H1 (cell line): ENCODE data around the gene QPCT. TPM values are rescaled to one million over a fixed set of nuclear protein-coding genes. Genes with fewer than 3 reads are reported as not detected.

Source experiments
- CTCF ChIA-PET: fragments of 300-600 bp; sonication (Branson Sonifier 250); formaldehyde crosslinking; loops from one replicate; lab custom pipeline; 2021; ENCODE audit not compliant: partially characterized antibody; lab: Charles Lee
- POLR2A ChIA-PET: fragments of 300-600 bp; sonication (Branson Sonifier 250); formaldehyde crosslinking; loops from one replicate; lab custom pipeline; 2021; ENCODE audit warnings: inconsistent platforms; ENCODE audit not compliant: partially characterized antibody; lab: Charles Lee
- DNase-seq, 2 experiments: peaks; one replicate each; pipeline versions ENCODE4 v3.0.0 to v3.0.0-alpha.2; 2010 to 2022; ENCODE audit warnings: low spot score in 2 of 2, low read depth in 1 of 2, mixed read lengths in 1 of 2
- FAIRE-seq: peaks from 2 replicates; lab custom pipeline; 2011; peaks lifted over from hg19 to GRCh38; lab: Jason Lieb, UNC
- H2AFZ ChIP-seq: 2 replicates; pipeline ENCODE4 v1.8.1; 2012; ENCODE audit warnings: low read length, inconsistent platforms
- H2AK5ac ChIP-seq: 2 replicates; pipeline ENCODE4 v1.6.1; 2013; ENCODE audit warnings: low read depth, low read length
- H2BK120ac ChIP-seq: replicated peaks from 2 replicates; pipeline ENCODE3; 2013; ENCODE audit warnings: low read depth, low read length, inconsistent platforms
- H2BK12ac ChIP-seq: 2 replicates; pipeline ENCODE4 v1.6.1; 2013; ENCODE audit warnings: low read depth, low read length
- H2BK15ac ChIP-seq: 2 replicates; pipeline ENCODE4 v1.6.1; 2013; ENCODE audit warnings: low read length
- H2BK20ac ChIP-seq: 2 replicates; pipeline ENCODE4 v1.6.1; 2013; ENCODE audit warnings: low read length
- H2BK5ac ChIP-seq: 2 replicates; pipeline ENCODE4 v1.6.1; 2013; ENCODE audit warnings: low read depth, low read length
- H3K14ac ChIP-seq: 2 replicates; pipeline ENCODE4 v1.6.1; 2013; ENCODE audit warnings: inconsistent platforms; ENCODE audit not compliant: insufficient read length
- H3K18ac ChIP-seq: 2 replicates; pipeline ENCODE4 v1.6.1; 2013; ENCODE audit warnings: low read length; ENCODE audit errors: extremely low read depth
- H3K23ac ChIP-seq: 2 replicates; pipeline ENCODE4 v1.6.1; 2013; ENCODE audit warnings: inconsistent platforms; ENCODE audit not compliant: insufficient read length
- H3K23me2 ChIP-seq: 2 replicates; pipeline ENCODE4 v1.6.1; 2013; ENCODE audit warnings: low read depth, low read length
- H3K27ac ChIP-seq: 2 replicates; pipeline ENCODE4 v1.6.1; 2011; ENCODE audit warnings: low read depth, low read length, inconsistent platforms
- H3K27me3 ChIP-seq, 4 experiments: replicated peaks in 1 of 4; 1 replicate in 1 of 4; 2 replicates in 3 of 4; pipeline versions ENCODE4 v1.6.1 to v1.8.1; 2011 to 2013; ENCODE audit warnings: low read length in 3 of 4, mild to moderate bottlenecking in 3 of 4, inconsistent platforms in 2 of 4, mixed read lengths in 2 of 4, moderate library complexity in 1 of 4; ENCODE audit not compliant: control insufficient read depth in 3 of 4, insufficient read depth in 3 of 4; ENCODE audit errors: extremely low read depth in 1 of 4
- H3K36me3 ChIP-seq, 4 experiments: 2 replicates each; pipeline versions ENCODE4 v1.6.1 to v1.8.1; 2011 to 2013; ENCODE audit warnings: mild to moderate bottlenecking in 4 of 4, low read length in 3 of 4, moderate library complexity in 2 of 4, control low read depth in 1 of 4, inconsistent platforms in 1 of 4; ENCODE audit not compliant: insufficient read depth in 4 of 4, control insufficient read depth in 2 of 4
- H3K4ac ChIP-seq: replicated peaks from 2 replicates; pipeline ENCODE3; 2013; ENCODE audit warnings: low read length, low read depth, mixed read lengths, inconsistent platforms; ENCODE audit not compliant: insufficient read length
- H3K4me1 ChIP-seq, 4 experiments: replicated peaks in 1 of 4; 1 replicate in 1 of 4; 2 replicates in 3 of 4; pipeline versions ENCODE4 v1.6.1 to v1.8.1; 2011 to 2013; ENCODE audit warnings: low read length in 3 of 4, inconsistent platforms in 2 of 4, mixed read lengths in 1 of 4; ENCODE audit not compliant: insufficient read depth in 4 of 4, control insufficient read depth in 3 of 4
- H3K4me2 ChIP-seq, 2 experiments: 2 replicates each; pipeline versions ENCODE4 v1.6.1 to v1.8.1; 2011 to 2013; ENCODE audit warnings: low read depth in 2 of 2, low read length in 2 of 2, control low read depth in 1 of 2, inconsistent platforms in 1 of 2, mild to moderate bottlenecking in 1 of 2; ENCODE audit not compliant: insufficient read depth in 1 of 2
- H3K4me3 ChIP-seq, 4 experiments: fragments of 200-600, 300-600 bp in 1 of 4; sonication (generic), shearing (Covaris generic), sonication (Bioruptor Twin) in 1 of 4; 2 replicates each; pipeline versions ENCODE4 v1.5.1 to v1.8.1; 2011 to 2016; ENCODE audit warnings: low read length in 4 of 4, low read depth in 3 of 4, control low read depth in 2 of 4, inconsistent platforms in 2 of 4, mild to moderate bottlenecking in 2 of 4, mixed read lengths in 1 of 4, moderate library complexity in 1 of 4; ENCODE audit not compliant: insufficient read depth in 2 of 4; ENCODE audit errors: extremely low read depth in 1 of 4
- H3K56ac ChIP-seq: replicated peaks from 2 replicates; pipeline ENCODE3; 2013; ENCODE audit warnings: low read depth, mild to moderate bottlenecking, mixed read lengths, low read length, inconsistent platforms; ENCODE audit not compliant: insufficient read length
- H3K79me1 ChIP-seq: 2 replicates; pipeline ENCODE4 v1.6.1; 2013; ENCODE audit warnings: low read depth, low read length, control low read depth
- H3K79me2 ChIP-seq, 2 experiments: 2 replicates each; pipeline versions ENCODE4 v1.6.1 to v1.8.1; 2012 to 2013; ENCODE audit warnings: low read length in 2 of 2, mild to moderate bottlenecking in 2 of 2, inconsistent platforms in 1 of 2; ENCODE audit not compliant: insufficient read depth in 2 of 2, control insufficient read depth in 1 of 2
- H3K9ac ChIP-seq, 4 experiments: replicated peaks in 1 of 4; 1 replicate in 1 of 4; 2 replicates in 3 of 4; pipeline versions ENCODE4 v1.6.1 to v1.8.1; 2011 to 2013; ENCODE audit warnings: low read depth in 3 of 4, low read length in 3 of 4, control low read depth in 2 of 4, mild to moderate bottlenecking in 2 of 4, moderate library complexity in 2 of 4, inconsistent platforms in 1 of 4; ENCODE audit errors: extremely low read depth in 1 of 4
- H3K9me3 ChIP-seq, 2 experiments: 2 replicates each; pipeline versions ENCODE4 v1.6.1 to v1.8.1; 2012 to 2013; ENCODE audit warnings: mild to moderate bottlenecking in 2 of 2, moderate library complexity in 2 of 2, control low read depth in 1 of 2, inconsistent platforms in 1 of 2, low read depth in 1 of 2, low read length in 1 of 2, mixed read lengths in 1 of 2; ENCODE audit not compliant: insufficient read depth in 2 of 2
- H4K20me1 ChIP-seq, 2 experiments: replicated peaks in 1 of 2; 2 replicates each; pipeline versions ENCODE3 to v1.8.1; 2011 to 2013; ENCODE audit warnings: inconsistent platforms in 2 of 2, low read length in 2 of 2, mild to moderate bottlenecking in 1 of 2; ENCODE audit not compliant: insufficient read depth in 2 of 2, control insufficient read depth in 1 of 2
- H4K5ac ChIP-seq: 2 replicates; pipeline ENCODE4 v1.6.1; 2013; ENCODE audit warnings: low read length, low read depth, mixed read lengths, inconsistent platforms; ENCODE audit not compliant: insufficient read length
- H4K8ac ChIP-seq: 2 replicates; pipeline ENCODE4 v1.8.0; 2013; ENCODE audit warnings: mild to moderate bottlenecking, moderate library complexity, low read length, inconsistent platforms; ENCODE audit not compliant: insufficient read depth; ENCODE audit errors: extremely low read depth
- H4K91ac ChIP-seq: replicated peaks from 2 replicates; pipeline ENCODE3; 2013; ENCODE audit warnings: low read length, mixed read lengths, inconsistent platforms; ENCODE audit not compliant: insufficient read length
- WGBS, 2 experiments: shearing (Covaris generic) in 1 of 2; methylation state at CpG; one replicate each; pipeline versions ENCODE4 v1.1.6 to v1.1.7; 2013 to 2015; ENCODE audit warnings: low lambda C conversion rate in 2 of 2, mixed read lengths in 2 of 2, inconsistent platforms in 1 of 2, low coverage in 1 of 2, missing lambda C conversion rate in 1 of 2; ENCODE audit not compliant: insufficient replicate concordance in 2 of 2, insufficient coverage in 1 of 2, insufficient read length in 1 of 2; ENCODE audit errors: extremely low coverage in 1 of 2, missing lambda C conversion rate in 1 of 2; 5-methylcytosine and 5-hydroxymethylcytosine counted together
- polyA plus RNA-seq, 7 experiments: library from polyadenylated mRNA; depleted of rRNA in 3 of 7; stranded (reverse) in 5 of 7; unstranded in 2 of 7; fragments of >200 nt in 5 of 7; fragments of 200-250 nt in 2 of 7; gene quantifications; 1 replicate in 5 of 7; 2 replicates in 1 of 7; 4 replicates in 1 of 7; pipeline versions ENCODE4 v1.2.1 to v1.2.3, GENCODE V29; 2011 to 2013; ENCODE audit warnings: missing spikeins in 2 of 7, mixed read lengths in 2 of 7
- total RNA-seq: library from RNA; stranded (reverse); fragmentation: NEBNext Ultra II Directional; extraction: Animal tissue kit (Norgen Biotek cat#: 25700); gene quantifications from 2 replicates; pipeline ENCODE4 v1.2.1, GENCODE V29; 2021

QPCT gene
- total and polyA plus RNA-seq, 2 of the 8 experiments (the other 6 are each of a cell fraction or from before 2014, with no cell fraction given): 4.0 to 4.3 TPM

DNA sequence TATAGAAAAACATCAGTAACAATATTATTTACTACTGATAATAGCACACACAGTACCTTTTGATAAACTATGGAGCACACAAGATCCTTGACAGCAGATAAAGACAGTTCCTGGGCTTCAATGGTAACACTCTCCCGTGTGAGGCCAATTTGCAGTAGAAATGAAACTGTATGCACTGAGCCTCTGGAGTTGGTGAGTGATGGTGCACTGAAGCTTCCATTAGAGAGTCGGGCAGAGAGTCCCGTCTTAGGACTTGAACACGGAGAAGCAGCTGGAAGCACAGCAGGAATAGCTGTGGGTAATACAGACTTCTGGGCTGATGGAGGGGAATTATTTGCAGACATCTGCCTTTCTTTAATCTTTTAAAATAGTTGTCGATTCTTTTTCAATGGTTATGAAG, 28.2 kb upstream of the QPCT start:
- H3K23ac ChIP-seq: no peak overlapping the region
- peaks cover 0 to 5% (median 0%) of the 10 kb centered on the region in 4 experiments; a peak in 1 of 8 replicates for H3K36me3 ChIP-seq
- no peak overlapping the region for H4K8ac ChIP-seq
- H2BK20ac ChIP-seq: no peak overlapping the region
- peaks cover 3 to 99% of the 10 kb centered on the region in 2 experiments; a peak in 3 of 4 replicates for H3K79me2 ChIP-seq
- no peaks in the 10 kb centered on the region for H3K23me2 ChIP-seq
- no peak overlapping the region for H4K5ac ChIP-seq
- FAIRE-seq: no peak
- no peak for DNase-seq
- no peaks in the 10 kb centered on the region; the same call in 1 of the 2 replicates for H3K79me1 ChIP-seq
- no peaks in the 10 kb centered on the region for H3K27me3 ChIP-seq
- H2BK12ac ChIP-seq: no peak overlapping the region
- H3K27ac ChIP-seq: no peak overlapping the region
- H3K4me2 ChIP-seq: no peak overlapping the region
- POLR2A ChIA-PET: interaction anchor here (1.7 kb wide), 1 partner anchor 9 kb away, joined by 4 read pairs; no protein-coding TSS in a partner anchor
- H3K14ac ChIP-seq: no peak overlapping the region
- H3K56ac ChIP-seq: no peak overlapping the region
- no peak overlapping the region for H2AK5ac ChIP-seq
- H2AFZ ChIP-seq: no peak overlapping the region
- CTCF ChIA-PET: interaction anchor here (0.6 to 3.4 kb wide), 4 partner anchors 7 to 15 kb away, joined by 3 to 11 read pairs (median 4); partner anchors contain the start of gene PRKD3
- H4K20me1 ChIP-seq: peaks cover 1 to 2% of the 10 kb centered on the region in 2 experiments
- H2BK120ac ChIP-seq: no peak overlapping the region
- H3K4ac ChIP-seq: no peak overlapping the region
- WGBS, 2 experiments: 92% methylated on average over 5 of the region's 5 CpGs; no CpG with 5 or more reads in 1 of the 2 experiments
- no peak overlapping the region for H4K91ac ChIP-seq
- H3K9ac ChIP-seq: no peak overlapping the region
- no peak overlapping the region for H3K18ac ChIP-seq
- no peak overlapping the region for H3K4me3 ChIP-seq
- no peaks in the 10 kb centered on the region; a peak in 3 of 7 replicates for H3K4me1 ChIP-seq
- H2BK15ac ChIP-seq: no peak overlapping the region
- no peaks in the 10 kb centered on the region for H3K9me3 ChIP-seq
- no peak overlapping the region for H2BK5ac ChIP-seq
